Omental fat pad (tissue), 4 donors: ENCODE data around the gene SLC7A9. TPM values are rescaled to one million over a fixed set of nuclear protein-coding genes. Genes with fewer than 3 reads are reported as not detected.

Source experiments
- ATAC-seq: fragments of 150-250 bp; one replicate; pipeline ENCODE4 v1.9.1; 2016; ENCODE audit warnings: mild to moderate bottlenecking, moderate library complexity; ENCODE audit not compliant: low FRiP score
- DNase-seq: peaks from one replicate; pipeline ENCODE4 v3.0.0-alpha.2; 2019; ENCODE audit warnings: low spot score
- CTCF ChIP-seq, 3 donors: fragments of 450-650 bp; IDR thresholded peaks; one replicate each; pipeline ENCODE4 v1.5.1; 2016 to 2017; ENCODE audit warnings: antibody characterized with exemption in 3 of 3, mild to moderate bottlenecking in 3 of 3, moderate library complexity in 2 of 3
- total RNA-seq, 4 donors: library from RNA; depleted of rRNA; stranded (reverse); fragments of >200 nt; gene quantifications; one replicate each; pipeline ENCODE4 v1.1.0, GENCODE V29; 2016

SLC7A9 gene
- total RNA-seq = 1 to 10 TPM in 1 of 4 donors, under 1 TPM in 1, not detected in 2; 0.36 to 1.4 TPM

- ATAC-seq = no peak
- DNase-seq = no peak
- no peak for TF ChIP-seq CTCF (IDR thresholded peaks at IDR 0.05)
Measured at GRCh38 chr19:32869369-32869965, at the start of gene SLC7A9. TSS of gene SLC7A9 (minus strand) at chr19:32869767. CDS start at chr19:32868534, 1,233 bp downstream.

- ATAC-seq (no peak), DNase-seq (no peak)
- TF ChIP-seq CTCF (IDR thresholded peaks at IDR 0.05) = no peak
Measured at GRCh38 chr19:32919365-32919764, 49.8 kb upstream of the SLC7A9 start.

- ATAC-seq (no peak), DNase-seq (no peak)
- TF ChIP-seq CTCF (IDR thresholded peaks at IDR 0.05) = no peak
Measured at GRCh38 chr19:32917616-32917996, 48.0 kb upstream of the SLC7A9 start.

GRCh38 chr19:32916969-32917615 lies 47.5 kb upstream of the SLC7A9 start:
- TF ChIP-seq CTCF (IDR thresholded peaks at IDR 0.05) = no peak
- ATAC-seq = no peak
- DNase-seq = no peak

- no peak for DNase-seq
- no peak for TF ChIP-seq CTCF (IDR thresholded peaks at IDR 0.05)
- no peak for ATAC-seq
Measured at GRCh38 chr19:32914879-32915660, 45.5 kb upstream of the SLC7A9 start.

GRCh38 chr19:32911467-32911866 lies 41.9 kb upstream of the SLC7A9 start:
- no peak for TF ChIP-seq CTCF (IDR thresholded peaks at IDR 0.05)
- DNase-seq = no peak
- no peak for ATAC-seq
